Measurements from ENCODE around the gene LGALS4. TPM values are rescaled to one million over a fixed set of nuclear protein-coding genes. Genes with fewer than 3 reads are reported as not detected.

Gene LGALS4
- polyA plus RNA-seq, 1 of the 3 experiments (the other 2 are of a cell fraction): 0.21 TPM

DNA sequence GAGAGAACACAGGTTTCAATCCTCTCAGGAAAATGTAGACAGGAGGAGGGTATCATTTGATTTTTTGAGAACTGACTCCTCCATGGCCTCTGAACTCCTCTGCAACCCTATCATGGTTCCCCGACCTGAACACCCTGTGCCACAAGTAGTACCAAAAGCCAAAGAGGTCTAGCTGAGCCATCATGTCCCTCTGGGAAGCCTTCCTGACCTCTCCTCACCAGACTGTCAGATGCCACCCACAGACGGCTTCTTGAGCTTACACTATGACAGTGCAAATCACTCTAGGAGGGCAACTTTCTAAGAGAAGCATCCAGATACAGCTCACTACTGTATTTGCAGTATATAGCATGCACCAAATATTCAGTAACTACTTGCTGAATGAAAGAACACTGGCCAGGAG is 33.4 kb upstream of the LGALS4 start:
- no peak for DNase-seq
- Histone ChIP-seq H3K4me2 (no peak overlapping the region), H3K27ac (ENCODE audit: low read depth in 2 of 2, low read length in 1 of 2) (no peak overlapping the region), H3K9ac (no peak overlapping the region), H2AFZ (ENCODE audit: low read depth) (no peak overlapping the region), H3K9me2 (no peaks in the 10 kb centered on the region), H3K4me3 (ENCODE audit: low read depth in 2 of 2, low read length in 1 of 2) (no peak overlapping the region), H3K9me3 (no peaks in the 10 kb centered on the region), H3K27me3 (ENCODE audit: insufficient read depth) (no peaks in the 10 kb centered on the region), H3K79me2 (ENCODE audit: insufficient read depth) (peaks cover 81% of the 10 kb centered on the region), H3K4me1 (ENCODE audit: control insufficient read depth in 1 of 2, insufficient read depth in 2 of 2, low read depth in 1 of 2, low read length in 1 of 2) (peaks cover 17 to 21% of the 10 kb centered on the region in 2 experiments; a peak in 1 of 4 replicates), H3F3A (replicated peaks; ENCODE audit: insufficient read depth) (peaks cover 36% of the 10 kb centered on the region), H3K36me3 (replicated peaks in 1 of 2; ENCODE audit: control insufficient read depth in 1 of 2, insufficient read depth in 2 of 2, low read length in 1 of 2) (peaks cover 62 to 68% of the 10 kb centered on the region in 2 experiments), H4K20me1 (ENCODE audit: insufficient read depth) (peaks cover 81% of the 10 kb centered on the region)
- TF ChIP-seq RCOR1 (IDR thresholded peaks at IDR 0.05; ENCODE audit: low read length) (no peak), MEF2A (IDR thresholded peaks at IDR 0.05; ENCODE audit: borderline replicate concordance, low read depth) (no peak), GATA2 (CRISPR knock-in tag; IDR thresholded peaks at IDR 0.05) (no peak), NFIC (IDR thresholded peaks at IDR 0.05; ENCODE audit: borderline replicate concordance) (no peak), CHD2 (IDR thresholded peaks at IDR 0.05; ENCODE audit: low read length, partially characterized antibody) (no peak), FOSL2 (IDR thresholded peaks at IDR 0.05; ENCODE audit: borderline replicate concordance, low read depth) (no peak), ELF1 (IDR thresholded peaks at IDR 0.05) (no peak), JUND (IDR thresholded peaks at IDR 0.05) (no peak), REST (IDR thresholded peaks at IDR 0.05; ENCODE audit: low read depth, low read length) (no peak), TCF12 (IDR thresholded peaks at IDR 0.05) (no peak), USF2 (IDR thresholded peaks at IDR 0.05; ENCODE audit: borderline replicate concordance, low read depth, low read length) (no peak)
- TF ChIP-seq, protein P1, sequence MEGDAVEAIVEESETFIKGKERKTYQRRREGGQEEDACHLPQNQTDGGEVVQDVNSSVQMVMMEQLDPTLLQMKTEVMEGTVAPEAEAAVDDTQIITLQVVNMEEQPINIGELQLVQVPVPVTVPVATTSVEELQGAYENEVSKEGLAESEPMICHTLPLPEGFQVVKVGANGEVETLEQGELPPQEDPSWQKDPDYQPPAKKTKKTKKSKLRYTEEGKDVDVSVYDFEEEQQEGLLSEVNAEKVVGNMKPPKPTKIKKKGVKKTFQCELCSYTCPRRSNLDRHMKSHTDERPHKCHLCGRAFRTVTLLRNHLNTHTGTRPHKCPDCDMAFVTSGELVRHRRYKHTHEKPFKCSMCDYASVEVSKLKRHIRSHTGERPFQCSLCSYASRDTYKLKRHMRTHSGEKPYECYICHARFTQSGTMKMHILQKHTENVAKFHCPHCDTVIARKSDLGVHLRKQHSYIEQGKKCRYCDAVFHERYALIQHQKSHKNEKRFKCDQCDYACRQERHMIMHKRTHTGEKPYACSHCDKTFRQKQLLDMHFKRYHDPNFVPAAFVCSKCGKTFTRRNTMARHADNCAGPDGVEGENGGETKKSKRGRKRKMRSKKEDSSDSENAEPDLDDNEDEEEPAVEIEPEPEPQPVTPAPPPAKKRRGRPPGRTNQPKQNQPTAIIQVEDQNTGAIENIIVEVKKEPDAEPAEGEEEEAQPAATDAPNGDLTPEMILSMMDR (IDR thresholded peaks at IDR 0.05): no peak
- ChIA-PET POLR2A (interaction anchor here (0.6 kb wide), 1 partner anchor 17 kb away, joined by 3 read pairs; no protein-coding TSS in a partner anchor), CTCF (interaction anchor here (1.2 kb wide), 1 partner anchor 84 kb away, joined by 5 read pairs; the partner anchor contains the start of genes MRPS12 and SARS2)
- WGBS (ENCODE audit: low lambda C conversion rate): 75% methylated on average over 2 of the region's 2 CpGs
